Stimulated activated CD4-positive, alpha-beta T cell treated with anti-CD3 and anti-CD28 coated beads, Interleukin-12 subunit alpha, Interleukin-12 subunit beta, amount 100 ng/mL, for 4 hours (primary cell): Measurements from ENCODE around the gene PRKG1.
"Not testable (repeated sequence)": the region's sequence is repeated elsewhere in the genome, so short reads cannot be mapped to it uniquely, and the experiment has no call there.

Experiments
- DNase-seq: peaks from one replicate; pipeline ENCODE4 v3.0.0-alpha.2; 2020

PRKG1 gene

GRCh38 chr10:51342381-51342780 lies 268.1 kb downstream of the PRKG1 start:
- DNase-seq = no peak

- DNase-seq = no peak
These were observed 269.1 kb downstream of the PRKG1 start for GRCh38 chr10:51343391-51343790.

GRCh38 chr10:51344371-51344770 lies 270.1 kb downstream of the PRKG1 start:
- no peak for DNase-seq

- DNase-seq = no peak
These were observed 274.3 kb downstream of the PRKG1 start for GRCh38 chr10:51348622-51349021.

- DNase-seq = no peak
These were observed 282.9 kb downstream of the PRKG1 start for GRCh38 chr10:51357170-51357569.

- no peak for DNase-seq
These were observed 283.9 kb downstream of the PRKG1 start for GRCh38 chr10:51358227-51358626.

- DNase-seq = no peak
These were observed 289.1 kb downstream of the PRKG1 start for GRCh38 chr10:51363415-51363814.

GRCh38 chr10:51364674-51365073 lies 290.4 kb downstream of the PRKG1 start:
- DNase-seq = no peak

GRCh38 chr10:51366044-51366443 lies 291.8 kb downstream of the PRKG1 start:
- no peak for DNase-seq

- DNase-seq = no peak
These were observed 292.8 kb downstream of the PRKG1 start for GRCh38 chr10:51367127-51367526.

- DNase-seq = no peak
These were observed 293.4 kb downstream of the PRKG1 start for GRCh38 chr10:51367694-51368093.

GRCh38 chr10:51368943-51369342 lies 294.7 kb downstream of the PRKG1 start:
- DNase-seq = no peak

GRCh38 chr10:51369903-51370302 lies 295.6 kb downstream of the PRKG1 start:
- no peak for DNase-seq

GRCh38 chr10:51371743-51372142 lies 297.5 kb downstream of the PRKG1 start:
- DNase-seq = no peak

- no peak for DNase-seq
These were observed 301.5 kb downstream of the PRKG1 start for GRCh38 chr10:51375790-51376189.

GRCh38 chr10:51377070-51377931 lies 303.0 kb downstream of the PRKG1 start:
- DNase-seq = no peak

GRCh38 chr10:51377932-51378599 lies 303.8 kb downstream of the PRKG1 start:
- DNase-seq = no peak

- DNase-seq = no peak
These were observed 307.9 kb downstream of the PRKG1 start for GRCh38 chr10:51382181-51382580.

- DNase-seq = no peak
These were observed 310.7 kb downstream of the PRKG1 start for GRCh38 chr10:51384971-51385370.

GRCh38 chr10:51386248-51386885 lies 312.1 kb downstream of the PRKG1 start:
- no peak for DNase-seq

- DNase-seq = peak; percentile 14
These were observed 315.4 kb downstream of the PRKG1 start for GRCh38 chr10:51389415-51390321.

GRCh38 chr10:51393006-51393405 lies 318.7 kb downstream of the PRKG1 start:
- DNase-seq = not testable (repeated sequence)

GRCh38 chr10:51394039-51394438 lies 319.8 kb downstream of the PRKG1 start:
- no peak for DNase-seq
